Uterine smooth muscle cell (primary cell): ENCODE data around the gene NRARP. TPM values are rescaled to one million over a fixed set of nuclear protein-coding genes. Genes with fewer than 3 reads are reported as not detected.

Experiments used
- total RNA-seq: library from RNA; depleted of rRNA; stranded (reverse); fragments of >200 nt; gene quantifications from 2 replicates; pipeline ENCODE4 v1.2.3, GENCODE V29; 2014

Gene NRARP, protein sequence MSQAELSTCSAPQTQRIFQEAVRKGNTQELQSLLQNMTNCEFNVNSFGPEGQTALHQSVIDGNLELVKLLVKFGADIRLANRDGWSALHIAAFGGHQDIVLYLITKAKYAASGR
- 0.11 and 0.12 TPM in 2 replicates for total RNA-seq

DNA sequence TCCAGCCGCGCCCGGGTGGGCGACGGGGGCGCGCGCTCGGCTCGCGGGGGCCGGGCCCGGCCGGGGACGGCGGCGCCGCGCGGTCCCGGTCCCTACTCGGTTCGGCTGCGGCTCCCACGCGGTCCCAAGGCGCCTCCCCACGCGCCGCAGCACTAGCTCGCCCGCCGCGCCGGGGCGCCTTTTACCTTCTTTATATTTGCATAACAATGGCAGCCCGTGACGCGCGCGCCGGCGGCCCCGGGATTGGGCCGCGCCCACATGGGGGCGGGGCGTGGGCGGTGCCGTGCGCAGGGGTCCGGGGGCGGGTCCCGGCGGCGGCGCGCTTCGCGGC is at the start of gene NRARP:
TSS of gene NRARP (minus strand) at position 154 of the 331 bp plus-strand sequence. CDS start 343 bp downstream, outside the sequence.

DNA sequence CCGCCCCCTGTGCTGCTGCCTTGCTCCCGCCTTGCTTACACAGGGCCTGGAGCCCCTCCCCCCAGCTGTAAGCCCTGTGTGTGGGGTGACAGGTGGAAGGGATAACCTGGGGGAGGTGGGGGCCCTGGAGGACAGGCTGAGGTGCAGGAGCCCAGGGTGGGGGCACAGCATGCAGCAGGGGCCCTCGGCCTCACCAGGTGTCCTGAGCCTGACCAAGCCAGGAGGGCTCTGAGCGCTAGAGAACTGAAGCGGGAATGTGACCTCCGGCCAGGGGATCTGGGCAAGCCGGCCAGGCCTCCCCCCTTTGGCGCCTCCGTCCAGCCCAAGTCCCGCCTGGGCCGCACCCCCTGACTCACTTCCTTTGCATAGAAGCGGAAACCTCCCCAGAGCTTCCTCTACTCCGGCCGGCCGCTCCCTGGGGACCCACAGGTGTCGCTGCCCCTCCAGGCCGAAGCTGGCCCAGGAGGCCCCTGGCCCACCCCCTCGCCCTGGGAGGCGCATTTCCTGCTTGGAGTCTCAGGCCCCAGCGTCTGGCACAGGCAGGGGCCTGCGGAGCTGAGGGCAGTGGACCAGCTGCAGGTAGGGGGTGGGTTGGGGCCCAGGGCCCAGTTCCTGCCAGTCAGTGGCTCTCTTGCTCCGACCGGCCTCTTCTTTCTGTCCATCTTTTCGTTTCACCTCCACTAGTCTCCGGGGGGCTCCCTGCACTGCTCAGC is 24.6 kb downstream of the NRARP start, which contains the start of gene TOR4A:
TSS of gene TOR4A (plus strand) at position 398 of the 713 bp plus-strand sequence. CDS start 964 bp downstream, outside the sequence.

DNA sequence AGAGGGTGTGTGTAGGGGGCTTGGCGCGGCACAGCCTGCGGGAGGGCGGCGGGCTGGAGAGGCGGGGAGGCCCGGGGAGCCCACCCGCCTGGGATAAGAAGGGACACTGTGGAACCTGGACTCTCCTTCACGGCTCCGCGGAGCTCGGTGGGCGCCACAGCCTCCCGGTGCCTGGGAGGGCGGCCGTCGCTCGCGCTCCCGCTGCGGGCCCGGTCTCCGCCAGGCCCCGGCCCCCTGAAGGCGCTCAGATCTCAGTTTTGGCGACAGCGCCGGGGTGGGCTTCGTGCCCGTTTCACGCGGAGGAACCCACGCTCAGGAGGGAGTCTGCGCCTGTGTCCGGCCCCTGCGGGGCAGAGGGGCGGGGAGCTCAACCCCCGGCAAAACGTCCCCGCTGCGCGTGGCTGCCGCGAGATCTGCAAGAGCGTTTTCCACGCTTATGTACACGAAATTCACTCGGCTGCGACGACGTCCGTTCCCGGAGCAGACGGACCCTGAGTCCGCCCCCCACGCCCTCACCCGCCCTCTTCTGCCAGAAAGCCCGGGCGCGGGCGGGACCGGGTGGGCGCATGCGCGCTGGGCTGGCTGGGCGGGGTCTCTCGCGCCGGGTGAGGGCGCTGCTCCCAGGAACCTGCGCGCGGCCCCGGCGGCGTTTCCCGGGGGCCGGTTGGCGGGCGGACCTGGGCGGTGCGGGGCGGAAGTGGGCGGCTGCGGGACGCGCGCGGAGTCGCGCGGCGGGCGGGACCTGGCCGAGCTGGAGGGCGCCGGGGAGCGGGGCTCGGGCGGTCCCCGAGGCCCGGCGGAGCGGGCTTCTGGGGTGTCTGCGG is 47.2 kb downstream of the NRARP start, which contains the start of gene NELFB:
TSS of gene NELFB (plus strand) at position 704 of the 824 bp plus-strand sequence.

DNA sequence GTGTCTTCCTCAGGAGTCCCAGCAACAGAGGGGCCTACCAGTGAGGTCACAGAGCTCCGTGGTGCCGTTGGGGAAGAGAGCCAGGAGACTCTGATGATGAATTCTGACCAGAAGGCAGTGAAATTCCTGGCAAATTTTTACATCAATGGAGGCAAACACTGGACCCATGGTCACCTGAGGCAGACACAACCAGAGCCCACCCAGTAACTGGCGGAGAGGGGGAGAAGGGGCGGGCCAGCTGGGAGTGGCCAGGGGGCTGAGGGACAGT is 50.9 kb downstream of the NRARP start, which contains the start of gene STPG3:
TSS of gene STPG3 (plus strand) at position 93 of the 268 bp plus-strand sequence. CDS start at position 94, 1 bp downstream.

Other genes starting within 250 kb of the NRARP start
- not detected in 2 replicates for gene ENTPD2, start 248.2 kb downstream of the NRARP start, total RNA-seq
- 7.1 and 18.6 TPM in 2 replicates for gene SAPCD2, start 231.7 kb downstream of the NRARP start, total RNA-seq
- gene UAP1L1, start 224.8 kb downstream of the NRARP start, total RNA-seq: 28.3 and 33.1 TPM in 2 replicates
- gene MAN1B1, start 215.3 kb downstream of the NRARP start, total RNA-seq: 73.2 and 128 TPM in 2 replicates
- 45.3 and 86.1 TPM in 2 replicates for gene DPP7, start 187.5 kb downstream of the NRARP start, total RNA-seq
- under 0.01 and 0.11 TPM in 2 replicates for gene GRIN1, start 163.1 kb downstream of the NRARP start, total RNA-seq
- gene LRRC26, start 132.2 kb downstream of the NRARP start, total RNA-seq: not detected in 2 replicates
- gene TMEM210, start 130.2 kb downstream of the NRARP start, total RNA-seq: 0.25 TPM in 1 of 2 replicates, not detected in the other
- gene ANAPC2, start 113.7 kb downstream of the NRARP start, total RNA-seq: 29.9 and 34.0 TPM in 2 replicates
- gene SSNA1, start 113.6 kb downstream of the NRARP start, total RNA-seq: 60.9 and 82.4 TPM in 2 replicates
- 6.8 and 8.7 TPM in 2 replicates for gene TPRN, start 101.5 kb downstream of the NRARP start, total RNA-seq
- gene TMEM203, start 96.6 kb downstream of the NRARP start, total RNA-seq: 37.1 and 41.5 TPM in 2 replicates
- gene NDOR1, start 96.6 kb downstream of the NRARP start, total RNA-seq: 2.6 and 4.8 TPM in 2 replicates
- gene RNF208, start 80.0 kb downstream of the NRARP start, total RNA-seq: 0.11 and 0.25 TPM in 2 replicates
- 0.55 and 0.62 TPM in 2 replicates for gene CYSRT1, start 77.1 kb downstream of the NRARP start, total RNA-seq
- 0.11 TPM in 1 of 2 replicates, not detected in the other for gene RNF224, start 74.8 kb downstream of the NRARP start, total RNA-seq
- gene SLC34A3, start 71.4 kb downstream of the NRARP start, total RNA-seq: not detected in 2 replicates
- 153 and 473 TPM in 2 replicates for gene TUBB4B, start 61.0 kb downstream of the NRARP start, total RNA-seq
- gene STPG3, start 51.0 kb downstream of the NRARP start, total RNA-seq: not detected in 2 replicates
- 60.7 and 75.9 TPM in 2 replicates for gene NELFB, start 46.9 kb downstream of the NRARP start, total RNA-seq
- 34.0 and 38.7 TPM in 2 replicates for gene TOR4A, start 24.5 kb downstream of the NRARP start, total RNA-seq
- 6.5 and 19.5 TPM in 2 replicates for gene EXD3, start 120.9 kb upstream of the NRARP start, total RNA-seq
- gene NOXA1, start 121.1 kb upstream of the NRARP start, total RNA-seq: 0.22 and 1.00 TPM in 2 replicates
- under 0.01 and 0.12 TPM in 2 replicates for gene ENTPD8, start 139.1 kb upstream of the NRARP start, total RNA-seq
- 16.9 and 28.0 TPM in 2 replicates for gene NSMF, start 157.1 kb upstream of the NRARP start, total RNA-seq
- 0.55 and 1.00 TPM in 2 replicates for gene PNPLA7, start 248.1 kb upstream of the NRARP start, total RNA-seq
- 43.6 and 46.2 TPM in 2 replicates for gene MRPL41, start 249.6 kb upstream of the NRARP start, total RNA-seq